A549 (cell line): ENCODE data around the gene CBFA2T3. TPM values are rescaled to one million over a fixed set of nuclear protein-coding genes. Genes with fewer than 3 reads are reported as not detected.

Experiments
- ATAC-seq, 2 experiments: fragments of 200-7000 bp in 1 of 2; fragments of >200 bp in 1 of 2; cut with Nextera tagmentation in 1 of 2; cut with Tn5 transposase in 1 of 2; 3 replicates each; pipeline versions ENCODE4 v1.8.0 to v1.9.1; 2018 to 2020; ENCODE audit warnings: mild to moderate bottlenecking in 1 of 2, moderate library complexity in 1 of 2
- CTCF ChIA-PET: fragments of 300-600 bp; sonication (Branson Sonifier 250); formaldehyde crosslinking; extraction: SDS; loops from one replicate; lab custom pipeline; 2021; ENCODE audit warnings: antibody characterized with exemption, inconsistent platforms; lab: Yijun Ruan, JAX
- POLR2A ChIA-PET: fragments of 350-600 bp; formaldehyde crosslinking; extraction: SDS; loops from one replicate; lab custom pipeline; 2021; ENCODE audit warnings: antibody characterized with exemption, inconsistent platforms; lab: Yijun Ruan, JAX
- DNase-seq, 2 experiments: peaks; one replicate each; pipeline versions ENCODE4 v3.0.0 to v3.0.0-alpha.2; 2011 to 2016; ENCODE audit warnings: low read depth in 1 of 2, low spot score in 1 of 2
- FAIRE-seq: peaks from 2 replicates; lab custom pipeline; 2011; peaks lifted over from hg19 to GRCh38; lab: Jason Lieb, UNC
- H3K27ac ChIP-seq, 2 experiments: fragments of >200 bp; sonication (Bioruptor Twin); formaldehyde crosslinking; 3 replicates each; pipeline ENCODE4 v1.5.1; 2016 to 2017
- H3K4me1 ChIP-seq: fragments of >200 bp; sonication (Bioruptor Twin); formaldehyde crosslinking; 3 replicates; pipeline ENCODE4 v1.6.1; 2016
- H3K4me2 ChIP-seq: fragments of >200 bp; sonication (Bioruptor Twin); formaldehyde crosslinking; 3 replicates; pipeline ENCODE4 v1.6.1; 2016
- H3K4me3 ChIP-seq: fragments of >200 bp; sonication (Bioruptor Twin); formaldehyde crosslinking; 3 replicates; pipeline ENCODE4 v1.5.1; 2016
- H3K9me3 ChIP-seq: fragments of >200 bp; sonication (Bioruptor Twin); formaldehyde crosslinking; 3 replicates; pipeline ENCODE4 v1.6.1; 2016
- ATOH8 ChIP-seq: fragments of 250-450 bp; sonication (Bioruptor Pico); IDR thresholded peaks from 2 replicates; pipeline ENCODE4 v1.5.0; 2020; ENCODE audit warnings: low read depth, mild to moderate bottlenecking, moderate library complexity
- BCL3 ChIP-seq: fragments of >200 bp; sonication (Bioruptor Twin); formaldehyde crosslinking; IDR thresholded peaks from 3 replicates; pipeline ENCODE4 v1.6.1; 2016
- CBX2 ChIP-seq: fragments of 200-600 bp; sonication (generic); IDR thresholded peaks from 2 replicates; pipeline ENCODE4 v1.6.1; 2016; ENCODE audit warnings: low read depth, mild to moderate bottlenecking, borderline replicate concordance
- CHD4 ChIP-seq: fragments of 200-600 bp; sonication (generic); IDR thresholded peaks from 2 replicates; pipeline ENCODE4 v1.6.1; 2016; ENCODE audit warnings: antibody characterized with exemption, mild to moderate bottlenecking, borderline replicate concordance
- EHF ChIP-seq: fragments of 250-450 bp; sonication (Bioruptor Pico); IDR thresholded peaks from 2 replicates; pipeline ENCODE4 v1.5.0; 2020; ENCODE audit warnings: mild to moderate bottlenecking
- FOXS1 ChIP-seq: fragments of 250-450 bp; sonication (Bioruptor Pico); IDR thresholded peaks from 2 replicates; pipeline ENCODE4 v1.5.0; 2020; ENCODE audit warnings: mild to moderate bottlenecking, moderate library complexity
- HEYL ChIP-seq: fragments of 250-450 bp; sonication (Bioruptor Pico); IDR thresholded peaks from 2 replicates; pipeline ENCODE4 v1.8.0; 2021; ENCODE audit warnings: mild to moderate bottlenecking, moderate library complexity
- HOXB5 ChIP-seq: fragments of 250-450 bp; sonication (Bioruptor Pico); IDR thresholded peaks from 2 replicates; pipeline ENCODE4 v1.5.0; 2020; ENCODE audit warnings: mild to moderate bottlenecking, moderate library complexity
- KDM5A ChIP-seq: fragments of 200-600 bp; sonication (generic); IDR thresholded peaks from 2 replicates; pipeline ENCODE4 v1.6.1; 2016; ENCODE audit warnings: antibody characterized with exemption, mild to moderate bottlenecking
- MAFK ChIP-seq: fragments of 450-650 bp; IDR thresholded peaks from 2 replicates; pipeline ENCODE4 v1.6.1; 2014; ENCODE audit not compliant: partially characterized antibody
- MAX ChIP-seq: IDR thresholded peaks from 2 replicates; pipeline ENCODE4 v1.6.1; 2012
- MAZ ChIP-seq: fragments of 150-350 bp; IDR thresholded peaks from 2 replicates; pipeline ENCODE4 v1.6.1; 2014; ENCODE audit warnings: antibody characterized with exemption, low read depth, low read length, borderline replicate concordance
- MYC ChIP-seq: IDR thresholded peaks from 2 replicates; pipeline ENCODE4 v1.6.1; 2012; ENCODE audit warnings: mild to moderate bottlenecking, inconsistent platforms, low read length, improper control_type of control experiment, borderline replicate concordance
- POLR2A ChIP-seq: IDR thresholded peaks from 2 replicates; pipeline ENCODE4 v1.6.1; 2012; ENCODE audit warnings: mild to moderate bottlenecking, low read length
- RARB ChIP-seq: fragments of 250-450 bp; sonication (Bioruptor Pico); IDR thresholded peaks from 2 replicates; pipeline ENCODE4 v1.8.0; 2021; ENCODE audit warnings: mild to moderate bottlenecking, moderate library complexity
- RCOR1 ChIP-seq: fragments of 150-350 bp; IDR thresholded peaks from 2 replicates; pipeline ENCODE4 v1.6.1; 2014; ENCODE audit warnings: antibody characterized with exemption, low read length, low read depth
- REST ChIP-seq: fragments of 200-600 bp; sonication (generic); IDR thresholded peaks from 2 replicates; pipeline ENCODE4 v1.6.1; 2016; ENCODE audit warnings: antibody characterized with exemption, mild to moderate bottlenecking, moderate library complexity
- RFX5 ChIP-seq: fragments of 450-650 bp; IDR thresholded peaks from 2 replicates; pipeline ENCODE4 v1.7.1; 2014; ENCODE audit warnings: antibody characterized with exemption, mild to moderate bottlenecking, moderate library complexity
- RNF2 ChIP-seq: fragments of 200-600 bp; sonication (generic); IDR thresholded peaks from 2 replicates; pipeline ENCODE4 v1.6.1; 2016; ENCODE audit warnings: low read depth, mild to moderate bottlenecking, antibody characterized with exemption, moderate library complexity, borderline replicate concordance
- USF2 ChIP-seq: fragments of 450-650 bp; IDR thresholded peaks from 2 replicates; pipeline ENCODE4 v1.6.1; 2014; ENCODE audit warnings: antibody characterized with exemption
- WGBS: methylation state at CpG from one replicate; pipeline ENCODE4 v1.1.6; 2017; ENCODE audit errors: missing lambda C conversion rate; 5-methylcytosine and 5-hydroxymethylcytosine counted together
- polyA plus RNA-seq, 4 experiments: library from polyadenylated mRNA; depleted of rRNA in 3 of 4; stranded (reverse); fragments of >200 nt; fragmentation: RNase III in 1 of 4; extraction: RNeasy Plus Mini Kit Qiagen cat#74134 plus additional on column Dnase treatment in 1 of 4; gene quantifications; 2 replicates in 3 of 4; 3 replicates in 1 of 4; pipeline ENCODE4 v1.2.3, GENCODE V29; 2011 to 2017

Gene CBFA2T3
- polyA plus RNA-seq, 2 of the 4 experiments (the other 2 are of a cell fraction): 0.08 TPM; not detected in 1

- ATAC-seq (no peak), DNase-seq (no peak), FAIRE-seq (no peak)
- TF ChIP-seq MAFK (no peak), MAX (no peak), HEYL (no peak), RFX5 (no peak), RARB (CRISPR knock-in tag) (no peak), FOXS1 (CRISPR knock-in tag) (no peak), KDM5A (no peak), ATOH8 (CRISPR knock-in tag) (no peak), USF2 (no peak), EHF (CRISPR knock-in tag) (no peak), MAZ (no peak)
- Histone ChIP-seq H3K27ac (no peak overlapping the region), H3K4me2 (no peak overlapping the region), H3K4me3 (no peak overlapping the region), H3K9me3 (no peaks in the 10 kb centered on the region), H3K4me1 (no peaks in the 10 kb centered on the region)
- 60% methylated on average over 9 of the region's 9 CpGs for WGBS
- CTCF ChIA-PET: no interaction called here
- POLR2A ChIA-PET: no interaction called here
Observed at GRCh38 chr16:88961011-88961410, 16.0 kb downstream of the CBFA2T3 start.

- ChIA-PET CTCF (no interaction called here), POLR2A (no interaction called here)
- DNase-seq (no peak), ATAC-seq (no peak), FAIRE-seq (no peak)
- H3K27ac ChIP-seq: no peak overlapping the region
- H3K9me3 ChIP-seq: no peaks in the 10 kb centered on the region
- WGBS: 32% methylated on average over 3 of the region's 3 CpGs
- H3K4me1 ChIP-seq: no peaks in the 10 kb centered on the region
- H3K4me2 ChIP-seq: no peak overlapping the region
- TF ChIP-seq RNF2 (no peak), POLR2A (no peak), MYC (no peak), REST (no peak), ATOH8 (CRISPR knock-in tag) (no peak), HOXB5 (no peak), BCL3 (no peak), MAZ (no peak), RARB (CRISPR knock-in tag) (no peak), FOXS1 (CRISPR knock-in tag) (no peak), CHD4 (no peak), RCOR1 (no peak), CBX2 (no peak)
- no peak overlapping the region for H3K4me3 ChIP-seq
Observed at GRCh38 chr16:88960516-88960915, 16.5 kb downstream of the CBFA2T3 start.
